Nephron (organoid): Measurements from ENCODE around the gene PDIA4.
A peak's percentile ranks its signal among the peaks of the same experiment; 100 is the strongest.

Source experiments
- H3K27ac Mint-ChIP-seq, 3 experiments: 2 replicates each; pipeline ENCODE4 v1.8.0; 2020; ENCODE audit warnings: mixed read lengths in 3 of 3, mild to moderate bottlenecking in 2 of 3, moderate library complexity in 1 of 3
- H3K27me3 Mint-ChIP-seq: 2 replicates; pipeline ENCODE4 v1.8.0; 2021; ENCODE audit warnings: low read depth, mild to moderate bottlenecking, moderate library complexity, mixed read lengths
- H3K36me3 Mint-ChIP-seq: 2 replicates; pipeline ENCODE4 v1.8.0; 2020; ENCODE audit warnings: low read depth, mixed read lengths
- H3K4me1 Mint-ChIP-seq: 2 replicates; pipeline ENCODE4 v1.8.0; 2020; ENCODE audit warnings: mixed read lengths
- H3K4me3 Mint-ChIP-seq, 3 experiments: 2 replicates each; pipeline ENCODE4 v1.8.0; 2020; ENCODE audit warnings: mild to moderate bottlenecking in 3 of 3, mixed read lengths in 3 of 3, moderate library complexity in 2 of 3
- H3K9me3 Mint-ChIP-seq: 2 replicates; pipeline ENCODE4 v1.8.0; 2020; ENCODE audit warnings: mixed read lengths
- CTCF ChIP-seq, 3 experiments: fragments of 200-600 bp; sonication (generic); IDR thresholded peaks; one replicate each; pipeline ENCODE4 v1.5.0; 2021; ENCODE audit warnings: antibody characterized with exemption in 3 of 3; ENCODE audit not compliant: unreplicated experiment in 3 of 3

PDIA4 gene

GRCh38 chr7:149003560-149004305 lies 24.6 kb downstream of the PDIA4 start:
- Mint-ChIP-seq H3K36me3 (peaks cover 50% of the 10 kb centered on the region), H3K9me3 (no peaks in the 10 kb centered on the region), H3K27ac (no peak overlapping the region), H3K27me3 (no peaks in the 10 kb centered on the region), H3K4me3 (no peak overlapping the region), H3K4me1 (no peaks in the 10 kb centered on the region)
- no peak for TF ChIP-seq CTCF (IDR thresholded peaks at IDR 0.05; ENCODE audit: unreplicated experiment in 3 of 3)

GRCh38 chr7:149003018-149003417 lies 25.3 kb downstream of the PDIA4 start:
- TF ChIP-seq CTCF (IDR thresholded peaks at IDR 0.05; ENCODE audit: unreplicated experiment in 3 of 3): no peak
- no peak overlapping the region for H3K4me3 Mint-ChIP-seq
- H3K9me3 Mint-ChIP-seq: no peaks in the 10 kb centered on the region
- peaks cover 50% of the 10 kb centered on the region for H3K36me3 Mint-ChIP-seq
- H3K27me3 Mint-ChIP-seq: no peaks in the 10 kb centered on the region
- no peaks in the 10 kb centered on the region for H3K4me1 Mint-ChIP-seq
- no peak overlapping the region for H3K27ac Mint-ChIP-seq

GRCh38 chr7:149002604-149003003 lies 25.7 kb downstream of the PDIA4 start:
- Mint-ChIP-seq H3K9me3 (no peaks in the 10 kb centered on the region), H3K4me1 (no peaks in the 10 kb centered on the region), H3K27ac (no peak overlapping the region), H3K36me3 (peaks cover 49% of the 10 kb centered on the region), H3K27me3 (no peaks in the 10 kb centered on the region), H3K4me3 (no peak overlapping the region)
- TF ChIP-seq CTCF (IDR thresholded peaks at IDR 0.05; ENCODE audit: unreplicated experiment in 3 of 3): no peak

GRCh38 chr7:149001427-149002068 lies 26.8 kb downstream of the PDIA4 start:
- TF ChIP-seq CTCF (IDR thresholded peaks at IDR 0.05; ENCODE audit: unreplicated experiment in 3 of 3): no peak
- H3K4me3 Mint-ChIP-seq: no peak overlapping the region
- H3K27ac Mint-ChIP-seq: peak overlapping the region in 1 of 3 experiments; percentile 5
- H3K4me1 Mint-ChIP-seq: no peaks in the 10 kb centered on the region
- H3K9me3 Mint-ChIP-seq: no peaks in the 10 kb centered on the region
- no peaks in the 10 kb centered on the region for H3K27me3 Mint-ChIP-seq
- H3K36me3 Mint-ChIP-seq: peaks cover 39% of the 10 kb centered on the region

GRCh38 chr7:149000961-149001360 lies 27.3 kb downstream of the PDIA4 start:
- H3K27me3 Mint-ChIP-seq: no peaks in the 10 kb centered on the region
- H3K9me3 Mint-ChIP-seq: no peaks in the 10 kb centered on the region
- H3K4me3 Mint-ChIP-seq: no peak overlapping the region
- H3K36me3 Mint-ChIP-seq: peaks cover 35% of the 10 kb centered on the region
- no peaks in the 10 kb centered on the region for H3K4me1 Mint-ChIP-seq
- peak overlapping the region in 1 of 3 experiments; percentile 5 for H3K27ac Mint-ChIP-seq
- no peak for TF ChIP-seq CTCF (IDR thresholded peaks at IDR 0.05; ENCODE audit: unreplicated experiment in 3 of 3)

- no peaks in the 10 kb centered on the region for H3K9me3 Mint-ChIP-seq
- H3K4me1 Mint-ChIP-seq: no peaks in the 10 kb centered on the region
- no peak for TF ChIP-seq CTCF (IDR thresholded peaks at IDR 0.05; ENCODE audit: unreplicated experiment in 3 of 3)
- H3K4me3 Mint-ChIP-seq: no peak overlapping the region
- H3K27me3 Mint-ChIP-seq: no peaks in the 10 kb centered on the region
- H3K36me3 Mint-ChIP-seq: peaks cover 29% of the 10 kb centered on the region
- H3K27ac Mint-ChIP-seq: no peak overlapping the region
Measured at GRCh38 chr7:148999192-148999591, 29.1 kb downstream of the PDIA4 start.
